Measurements from ENCODE around the gene RAPGEF3.

Gene RAPGEF3

DNA sequence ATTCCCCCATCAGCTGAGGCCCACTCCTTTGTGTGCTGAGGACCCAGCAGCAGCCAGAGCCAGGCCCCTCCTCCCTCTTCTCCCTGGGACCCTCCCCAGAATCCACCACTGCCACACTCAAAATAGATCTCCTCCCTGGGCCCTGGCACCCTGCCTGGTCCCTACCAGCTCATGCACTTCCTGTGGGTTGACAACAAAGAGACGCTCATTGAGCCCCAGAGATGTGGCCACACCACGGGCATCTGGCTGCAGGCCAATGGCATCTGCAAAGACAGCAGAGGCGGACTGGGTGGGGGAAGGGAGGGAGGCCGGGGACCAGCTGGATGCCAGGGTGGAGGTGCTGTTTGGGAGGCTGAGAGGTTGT is 17.4 kb downstream of the RAPGEF3 start:
- peak; percentile 29 to 34 for DNase-seq

DNA sequence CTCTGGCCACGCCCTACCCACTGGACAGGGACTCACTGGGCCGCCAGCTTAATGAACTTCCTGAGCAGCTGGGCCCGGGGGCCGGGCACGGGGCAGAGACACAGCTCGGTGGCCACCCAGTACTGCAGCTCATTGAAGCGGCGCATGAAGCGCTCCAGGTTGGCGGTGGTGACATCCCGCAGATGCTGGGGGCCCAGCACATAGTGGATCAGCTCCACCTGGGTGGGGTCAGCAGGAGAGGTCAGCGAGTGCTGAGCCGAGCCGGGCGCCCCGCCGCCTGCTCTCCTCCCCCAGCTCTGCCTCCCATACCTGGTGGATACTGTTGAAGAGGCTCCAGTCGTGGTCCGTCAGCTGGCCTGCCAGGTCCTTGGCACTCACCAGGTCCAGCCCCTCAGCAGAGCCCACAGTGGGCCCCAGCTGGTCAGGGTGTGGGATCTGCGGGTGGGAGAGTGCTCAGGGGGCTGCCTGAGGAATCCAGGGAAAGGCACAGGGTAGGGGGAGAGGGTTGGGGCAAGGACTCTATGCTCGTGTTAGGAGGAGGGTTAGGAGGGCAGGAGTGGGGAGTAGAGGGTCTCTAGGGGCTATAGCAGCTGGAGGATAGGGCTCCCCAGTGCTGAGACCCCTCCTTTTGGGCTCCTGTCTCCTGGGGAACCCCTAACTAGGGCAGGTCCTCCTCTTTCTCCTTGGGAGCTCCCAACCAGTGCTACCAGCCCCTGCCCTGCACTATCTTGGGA is 17.9 kb downstream of the RAPGEF3 start:
- no peak for DNase-seq

GRCh38 chr12:47739979-47740378 is 18.7 kb downstream of the RAPGEF3 start:
- DNase-seq: no peak

DNA sequence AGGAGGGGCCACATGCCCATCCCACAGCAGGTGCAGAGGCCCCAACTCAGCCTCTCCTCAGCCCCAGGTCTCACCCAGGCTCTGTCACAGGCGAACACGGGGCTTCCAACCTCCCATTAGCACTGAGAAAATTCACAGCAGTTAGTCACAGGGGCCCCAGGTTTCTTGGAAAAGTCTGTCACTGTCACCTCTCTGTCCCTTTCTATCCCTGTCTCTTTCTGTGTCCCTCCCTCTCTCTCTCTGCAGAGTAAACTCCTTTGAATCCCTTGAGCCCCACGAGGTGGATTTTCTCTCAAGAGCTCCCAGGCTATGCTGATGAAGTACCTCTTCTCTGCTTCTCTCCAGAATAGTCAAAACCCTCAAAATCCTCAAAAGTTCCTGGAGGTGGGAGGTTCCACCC is 19.4 kb downstream of the RAPGEF3 start:
- DNase-seq: no peak

GRCh38 chr12:47737936-47738594 is 20.6 kb downstream of the RAPGEF3 start:
- no peak for DNase-seq

DNA sequence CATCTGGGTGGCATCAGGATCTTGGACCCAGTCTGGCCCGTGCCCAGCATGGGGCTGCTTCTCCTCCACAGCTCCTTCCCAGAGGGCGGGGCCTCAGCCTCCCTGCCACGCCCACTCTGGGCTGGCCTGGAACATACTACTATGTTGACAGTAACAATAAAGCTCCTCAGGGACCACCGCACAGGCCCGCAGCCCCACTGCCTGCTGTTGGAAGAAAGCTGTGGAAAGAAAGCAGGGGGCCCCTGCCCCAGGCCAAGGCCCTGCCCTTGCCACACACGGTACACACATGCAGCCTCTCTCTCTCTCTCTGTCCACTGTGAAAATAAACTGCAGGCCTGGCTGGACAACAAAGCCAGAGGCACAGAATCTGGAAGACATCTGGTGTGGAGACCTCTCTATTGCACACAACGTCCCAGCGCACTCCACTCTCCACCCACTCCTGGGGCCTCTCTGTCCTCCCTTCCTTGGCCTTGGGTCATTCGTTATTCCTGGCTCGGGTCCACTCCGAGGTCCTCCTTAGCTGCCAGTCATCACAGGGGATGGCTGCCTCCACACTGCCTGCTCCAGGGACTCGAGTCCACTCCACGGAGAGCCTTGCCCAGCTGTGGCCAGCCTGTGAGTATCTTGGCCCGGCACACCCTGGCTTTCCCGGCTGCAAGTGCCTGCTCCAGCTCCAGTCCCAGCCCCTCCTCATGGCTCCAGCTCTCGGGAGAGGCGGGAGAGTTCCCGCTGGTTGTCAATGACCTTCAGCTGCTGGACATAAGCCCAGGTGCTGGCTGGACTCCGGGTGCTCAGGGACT is 21.6 kb downstream of the RAPGEF3 start:
- no peak for DNase-seq

DNA sequence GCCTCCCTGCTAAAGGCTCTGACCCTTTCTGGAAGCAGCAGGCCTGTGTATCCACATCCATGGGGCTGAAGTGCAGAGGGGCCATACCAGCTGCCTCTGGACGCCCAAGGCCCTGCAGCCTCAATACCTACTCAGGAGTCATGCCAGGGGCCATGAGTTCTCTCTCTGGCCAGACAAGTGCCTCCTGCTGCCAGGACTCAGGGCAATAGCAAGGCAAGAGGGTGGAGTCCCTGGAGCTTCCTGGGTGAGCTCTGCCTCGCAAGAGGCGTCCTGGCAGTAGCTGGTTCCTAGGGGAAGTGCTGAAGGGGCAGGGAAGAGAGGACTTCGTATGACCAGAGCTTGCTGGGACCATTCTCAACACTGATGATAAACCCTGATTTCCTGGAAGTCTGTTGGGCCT is 22.5 kb downstream of the RAPGEF3 start:
- DNase-seq: no peak

- DNase-seq: no peak
Measured at GRCh38 chr12:47735649-47736048, 23.0 kb downstream of the RAPGEF3 start.

DNA sequence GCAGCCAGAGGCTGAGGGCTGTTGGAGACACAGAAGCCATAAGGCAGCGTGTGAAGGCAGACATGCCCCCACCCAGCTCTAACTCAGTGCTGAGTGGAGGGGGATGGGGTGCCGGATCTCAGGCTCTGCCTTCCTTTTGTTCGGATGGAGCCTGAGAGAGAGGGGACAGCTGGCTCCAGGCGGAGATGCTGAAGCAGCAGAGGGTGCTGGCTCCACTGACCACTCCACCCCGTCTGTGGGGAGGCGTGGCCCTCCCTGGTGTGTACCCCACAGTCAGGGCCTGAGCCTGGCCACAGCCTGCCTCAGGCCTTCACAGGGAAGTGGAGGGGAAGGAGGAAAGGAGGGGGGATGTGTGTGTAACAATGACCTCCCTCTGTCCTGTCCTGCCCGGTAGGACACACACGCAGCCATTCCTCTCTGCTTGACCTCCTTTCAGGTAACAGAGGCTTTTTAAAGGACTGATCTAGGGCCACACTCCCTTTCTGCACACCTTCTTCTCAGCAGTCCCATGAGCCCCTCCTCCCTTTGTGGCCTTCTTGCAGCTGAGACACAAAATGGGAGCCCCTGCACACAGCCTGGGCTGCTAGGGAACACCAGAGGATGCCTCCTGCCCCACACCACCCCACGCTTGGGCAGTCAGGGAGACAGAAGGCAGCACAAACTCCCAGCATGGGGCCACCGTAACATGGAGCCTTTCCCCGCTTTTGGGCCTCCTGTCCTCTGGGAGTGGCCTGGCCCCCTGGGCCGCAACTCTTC is 23.8 kb downstream of the RAPGEF3 start:
- DNase-seq: no peak

- no peak for DNase-seq
Measured at GRCh38 chr12:47733142-47733541, 25.5 kb downstream of the RAPGEF3 start.

GRCh38 chr12:47732504-47732903 is 26.2 kb downstream of the RAPGEF3 start:
- no peak for DNase-seq

DNA sequence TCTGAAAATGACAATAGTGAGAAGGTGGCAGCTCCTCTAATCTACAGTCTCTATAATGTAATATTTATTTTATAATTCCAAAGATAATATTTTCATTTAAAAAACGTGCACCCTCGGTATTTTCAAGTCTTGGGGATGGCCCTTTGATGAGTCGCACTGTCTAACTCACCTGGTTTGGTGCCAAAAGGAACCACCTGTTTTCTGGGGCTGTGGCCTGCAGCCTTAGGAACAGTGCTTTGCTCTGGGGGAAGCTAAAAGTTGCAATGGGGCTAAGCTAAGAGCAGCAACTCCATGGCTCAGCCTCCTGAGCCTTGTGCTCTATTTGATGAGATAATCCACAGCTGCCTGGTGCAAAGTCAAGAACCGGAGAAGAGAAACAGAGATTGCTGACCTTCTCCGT is 27.0 kb downstream of the RAPGEF3 start:
- DNase-seq: no peak

DNA sequence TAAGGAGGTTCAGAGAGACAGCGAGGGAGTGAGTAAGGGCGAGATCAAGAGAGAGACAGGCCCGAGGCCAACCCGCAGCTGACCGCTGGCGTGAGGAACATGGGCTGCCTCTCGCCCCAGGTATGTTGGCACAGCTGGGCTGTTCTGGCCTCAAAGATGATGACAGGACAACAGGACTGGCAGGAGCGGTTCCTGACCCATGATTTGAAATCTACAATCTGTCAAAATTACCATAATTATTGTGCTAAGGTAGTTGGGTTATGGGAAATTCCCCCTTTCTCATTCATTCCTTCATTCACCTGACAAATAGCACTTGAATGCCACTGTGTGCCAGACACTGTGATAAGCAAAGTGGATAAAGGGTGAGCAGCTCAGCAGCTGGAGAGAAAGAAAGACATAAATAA is 28.3 kb downstream of the RAPGEF3 start:
- DNase-seq: no peak

GRCh38 chr12:47729233-47729632 is 29.4 kb downstream of the RAPGEF3 start:
- DNase-seq: no peak

- no peak for DNase-seq
Measured at GRCh38 chr12:47725893-47726292, 32.8 kb downstream of the RAPGEF3 start.

- no peak for DNase-seq
Measured at GRCh38 chr12:47725091-47725772, 33.4 kb downstream of the RAPGEF3 start, which contains the start of gene ENDOU. Gene ENDOU, minus strand, starts transcription at chr12:47725490. Its CDS starts 77 bp downstream, at chr12:47725413.

- DNase-seq: no peak
Measured at GRCh38 chr12:47722941-47723631, 35.6 kb downstream of the RAPGEF3 start.

DNA sequence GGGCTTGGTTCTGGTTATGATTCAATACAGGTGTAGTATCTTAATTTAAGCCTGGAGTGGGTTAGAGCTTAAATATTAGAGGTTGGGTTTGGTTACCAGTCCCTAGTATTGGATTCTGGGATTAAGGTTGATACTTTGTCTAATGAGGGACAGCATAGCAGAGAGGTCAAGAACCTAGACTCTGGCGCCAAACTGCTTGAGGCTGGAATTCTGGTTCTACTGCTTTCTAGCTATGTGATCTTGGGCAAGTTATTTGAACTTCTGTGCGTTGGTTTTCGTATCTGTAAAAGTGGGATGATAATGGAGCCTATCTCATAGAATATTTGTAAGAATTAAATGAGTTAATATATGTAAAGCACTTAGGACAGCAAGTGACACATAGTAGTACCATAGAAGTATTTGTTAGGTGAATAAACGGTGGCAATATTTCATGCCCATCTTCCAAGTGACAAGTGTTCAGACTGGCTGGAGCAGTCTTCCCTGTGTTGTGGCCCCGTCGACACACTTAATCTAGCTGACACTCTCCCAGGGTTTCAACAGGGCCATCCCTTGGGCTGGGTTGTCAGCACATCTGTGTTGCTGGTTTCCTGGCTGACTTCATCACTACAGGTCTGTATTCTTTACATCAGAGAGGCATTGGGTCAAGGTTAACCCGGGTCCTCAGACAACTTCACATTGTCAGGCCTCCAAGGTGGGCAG is 36.4 kb downstream of the RAPGEF3 start:
- DNase-seq: no peak

DNA sequence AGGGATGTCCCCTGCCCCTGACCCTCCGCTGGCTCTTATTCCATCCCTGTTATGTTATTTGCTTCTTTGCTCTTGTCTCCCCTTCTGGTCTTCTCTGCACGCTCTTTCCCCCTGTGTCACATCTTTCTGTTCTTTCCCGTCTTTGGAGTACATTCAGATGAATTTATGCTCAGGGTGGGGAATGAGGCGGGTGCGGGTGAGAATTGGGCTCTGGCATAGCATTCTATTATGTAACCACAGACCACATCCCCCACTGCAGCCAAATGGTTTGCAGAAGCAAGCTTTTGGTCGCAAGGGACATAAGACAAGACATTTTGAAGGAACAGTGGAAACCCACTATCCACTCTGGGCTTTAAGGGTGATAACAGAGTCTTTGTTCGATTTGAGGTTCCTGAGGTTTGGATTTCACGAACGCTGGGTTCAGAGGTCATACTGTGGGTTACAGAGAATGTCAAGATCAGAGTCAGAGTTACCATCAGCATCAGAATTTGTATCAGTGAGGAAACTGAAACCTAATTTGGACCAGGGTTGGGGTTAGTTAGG is 37.2 kb downstream of the RAPGEF3 start:
- DNase-seq: no peak

- DNase-seq: no peak
Measured at GRCh38 chr12:47718531-47718930, 40.1 kb downstream of the RAPGEF3 start.
